MM.1S (cell line): ENCODE results near the gene TBC1D9B.

ENCODE experiments used
- CTCF ChIP-seq: fragments of 300-600 bp; sonication (generic); IDR thresholded peaks from 2 replicates; pipeline ENCODE4 v1.5.1; 2016; ENCODE audit warnings: antibody characterized with exemption, low read length, mixed read lengths
- EZH2phosphoT487 ChIP-seq: fragments of 300-600 bp; sonication (generic); IDR thresholded peaks from 2 replicates; pipeline ENCODE4 v1.6.1; 2018; ENCODE audit warnings: antibody characterized with exemption, low read length

- TF ChIP-seq CTCF (no peak), EZH2phosphoT487 (no peak)
Measured at GRCh38 chr5:179870403-179870903, 37.2 kb downstream of the TBC1D9B start.
